GM18499 (cell line): Measurements from ENCODE around the gene ACKR3.

Experiments
- ATAC-seq: cut with Tn5 transposase; IDR thresholded peaks from one replicate; pipeline ENCODE4 v1.9.1; 2021; ENCODE audit warnings: moderate number of reproducible peaks; ENCODE audit not compliant: insufficient read depth, unreplicated experiment

ACKR3 gene

DNA sequence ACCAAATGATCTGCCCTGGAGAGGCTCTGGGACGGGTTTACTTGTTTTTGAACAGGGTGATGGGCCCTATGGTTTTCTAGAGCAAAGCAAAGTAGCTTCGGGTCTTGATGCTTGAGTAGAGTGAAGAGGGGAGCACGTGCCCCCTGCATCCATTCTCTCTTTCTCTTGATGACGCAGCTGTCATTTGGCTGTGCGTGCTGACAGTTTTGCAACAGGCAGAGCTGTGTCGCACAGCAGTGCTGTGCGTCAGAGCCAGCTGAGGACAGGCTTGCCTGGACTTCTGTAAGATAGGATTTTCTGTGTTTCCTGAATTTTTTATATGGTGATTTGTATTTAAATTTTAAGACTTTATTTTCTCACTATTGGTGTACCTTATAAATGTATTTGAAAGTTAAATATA lies 11.9 kb downstream of the ACKR3 start:
- ATAC-seq, result no peak

DNA sequence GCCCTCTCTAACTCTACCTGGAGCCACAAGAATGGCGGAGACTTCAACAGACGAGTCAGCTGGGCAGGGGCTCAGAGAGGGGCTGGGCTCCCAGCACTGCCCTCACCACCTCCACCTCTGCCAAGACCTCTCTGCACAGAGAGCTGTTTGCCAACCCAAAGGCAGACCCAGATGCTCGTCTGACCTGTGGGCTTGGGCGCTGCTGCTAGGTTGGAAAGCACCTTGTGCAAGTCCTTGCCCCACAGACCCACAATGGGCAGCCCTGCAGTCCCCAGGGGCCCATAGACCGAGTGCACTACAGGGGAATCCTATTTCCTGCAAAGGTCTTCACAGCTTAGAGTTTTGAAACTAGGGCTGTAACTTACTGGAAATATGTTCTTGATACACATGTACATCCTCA lies 13.3 kb downstream of the ACKR3 start:
- no peak for ATAC-seq

DNA sequence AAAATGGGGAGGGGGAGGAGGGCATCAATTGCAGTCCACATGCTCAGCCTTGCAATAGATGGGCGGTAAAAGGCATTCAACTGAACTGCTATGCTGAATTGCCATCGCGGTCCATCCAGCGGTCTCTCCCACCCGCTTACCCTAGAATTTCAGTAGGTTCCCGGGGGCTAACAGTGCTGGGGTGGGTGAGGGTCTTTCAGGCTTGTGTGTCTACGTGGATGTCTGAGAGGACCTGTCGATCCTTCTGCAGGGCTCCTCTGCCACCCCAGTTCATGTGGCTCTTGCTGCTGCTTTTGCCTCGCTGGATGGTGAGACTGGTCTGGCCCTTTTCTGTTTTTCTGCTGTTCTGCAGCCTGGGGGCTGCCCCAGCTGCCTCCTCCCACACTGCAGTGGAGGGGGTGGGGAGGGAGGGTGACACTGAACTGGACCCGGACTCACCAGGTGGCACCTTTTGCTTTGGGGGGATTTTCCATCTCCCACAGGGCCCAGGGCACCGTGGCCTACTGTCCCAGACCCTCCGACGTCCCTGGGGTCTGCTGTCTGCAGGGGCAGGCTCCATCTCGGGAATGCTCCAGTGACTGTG lies 14.1 kb downstream of the ACKR3 start:
- ATAC-seq, result no peak

DNA sequence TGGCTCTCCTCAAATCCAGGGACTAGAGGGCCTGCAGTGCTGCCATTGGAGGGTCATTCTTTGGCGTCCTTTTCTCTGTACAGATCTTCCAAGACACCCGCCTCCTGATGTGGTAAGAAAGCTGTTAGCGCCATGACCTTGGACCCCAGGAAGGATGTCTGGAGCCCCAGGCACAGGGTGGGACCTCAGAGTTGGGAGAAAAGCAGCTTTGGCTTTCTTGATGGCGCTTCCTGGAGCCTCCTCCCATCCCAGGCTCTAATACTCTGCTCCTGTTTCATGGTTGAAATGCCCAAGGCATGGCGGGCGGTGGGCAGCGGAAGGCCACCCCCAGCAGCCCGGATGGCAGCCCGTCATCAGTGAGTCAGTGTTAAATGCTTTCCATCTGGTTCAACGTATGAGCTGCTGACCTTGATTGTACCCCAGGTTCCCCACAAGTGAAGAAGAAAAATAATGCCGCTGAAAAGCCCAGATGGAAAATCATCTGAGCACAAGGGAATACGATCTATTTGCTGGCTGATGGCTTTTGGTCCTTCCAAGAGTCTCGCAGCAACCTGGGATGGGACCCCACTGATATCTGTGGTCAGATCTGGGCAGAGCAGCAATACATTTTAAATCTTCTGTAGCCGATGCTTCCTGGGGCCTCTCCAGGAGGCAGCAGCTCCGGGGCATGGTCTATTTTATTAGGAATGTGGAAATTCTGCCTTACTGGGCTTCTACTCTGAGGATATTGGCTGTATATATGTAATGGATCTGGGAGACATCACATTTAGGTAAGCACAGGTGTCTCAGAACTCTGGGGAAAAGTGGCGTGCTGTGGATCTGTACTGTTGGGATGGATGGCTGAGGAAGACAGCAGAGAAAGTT lies 15.1 kb downstream of the ACKR3 start:
- ATAC-seq, result no peak

DNA sequence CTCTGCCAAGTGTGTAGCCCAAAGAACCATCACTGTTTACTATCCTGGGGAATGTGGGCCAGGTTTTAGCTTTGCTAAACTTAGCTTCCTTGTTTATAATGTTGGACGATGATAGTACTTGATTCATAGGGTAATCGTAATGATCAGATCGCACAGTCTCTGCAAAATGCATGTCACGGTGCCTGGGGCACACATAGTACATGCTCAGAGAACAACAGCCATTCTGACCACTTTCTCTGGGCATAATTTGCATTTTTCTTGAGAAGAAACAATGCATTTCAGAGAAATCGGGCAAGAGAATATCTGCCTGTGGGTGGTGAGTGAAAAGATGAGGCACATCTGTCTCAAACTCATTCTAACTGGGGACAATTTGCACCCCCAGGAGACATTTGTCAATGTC lies 16.3 kb downstream of the ACKR3 start:
- ATAC-seq, result no peak

DNA sequence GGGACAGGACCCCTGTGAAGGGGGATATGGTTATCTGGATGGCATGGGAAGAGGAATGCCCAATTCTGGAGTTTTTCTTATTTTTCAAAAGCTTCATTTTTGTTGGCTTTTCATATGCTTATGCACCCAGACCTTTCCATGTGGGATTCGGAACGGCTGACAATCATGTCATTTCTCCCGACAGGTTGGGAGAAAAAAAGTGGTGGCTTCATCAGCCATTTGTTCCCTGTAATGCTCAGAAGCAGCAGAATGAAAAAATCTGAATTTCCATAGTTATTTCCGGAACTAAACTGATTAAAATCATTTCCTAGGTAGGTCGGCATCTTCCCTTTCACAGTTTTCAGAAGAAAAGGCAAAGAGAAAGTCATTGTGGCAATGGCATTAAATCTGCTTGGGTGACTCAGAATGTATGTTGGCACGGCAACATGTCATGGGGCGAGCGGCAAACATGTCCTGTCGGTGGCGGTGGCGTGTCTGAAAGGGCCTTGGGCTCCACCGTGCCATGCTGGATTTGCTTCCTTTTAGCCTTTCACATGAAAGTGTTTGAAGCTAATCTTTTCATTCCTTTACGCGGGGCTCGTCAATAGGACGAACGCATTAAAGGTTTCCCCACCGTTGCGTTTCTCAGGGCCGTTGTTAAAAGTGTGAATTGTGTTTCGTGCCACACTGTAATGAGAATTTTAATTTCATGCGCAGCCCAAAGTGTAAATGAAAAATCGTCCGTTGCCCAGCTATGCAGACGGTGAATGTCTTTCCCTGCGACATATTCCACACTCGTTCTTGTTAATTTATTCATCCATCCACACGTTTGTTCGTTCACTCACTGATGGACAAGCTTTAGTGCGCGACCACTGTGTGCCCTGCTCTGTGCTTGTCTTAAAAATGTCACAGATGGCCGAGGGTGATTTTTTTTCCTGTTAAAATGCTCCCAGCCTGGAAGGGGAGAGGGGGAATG lies 18.5 kb downstream of the ACKR3 start:
- ATAC-seq, result no peak

DNA sequence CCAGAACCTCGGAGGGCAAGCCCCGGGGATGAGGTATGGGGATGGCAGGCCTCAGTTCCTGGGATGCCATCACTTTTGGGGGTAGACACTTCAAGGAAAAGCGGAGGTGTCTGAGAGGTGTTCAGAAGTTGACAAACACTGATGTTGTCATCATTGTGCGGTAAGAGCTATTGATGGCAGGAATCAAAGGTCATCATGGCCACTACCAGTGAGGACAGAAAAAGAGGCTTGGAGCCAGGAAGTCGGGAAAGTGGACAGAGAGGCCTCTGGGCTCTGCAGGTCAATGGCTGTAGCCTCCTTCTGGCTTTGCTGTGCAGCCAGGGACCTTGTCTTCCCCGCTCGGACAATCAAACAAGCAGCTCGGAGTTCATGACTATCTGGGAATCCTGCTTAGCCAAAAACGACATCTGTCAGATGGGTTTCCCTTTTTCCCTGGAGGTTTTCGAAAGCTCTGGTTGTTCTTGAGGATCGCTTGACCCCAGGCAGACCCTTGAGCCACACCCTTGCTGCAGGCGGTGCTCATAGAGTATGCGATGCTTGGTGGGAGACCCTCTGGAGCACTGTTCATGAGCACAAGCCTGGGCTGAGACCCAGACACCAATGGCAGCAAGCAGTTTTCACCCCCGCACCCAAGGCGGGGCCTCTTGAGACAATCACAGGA lies 19.4 kb downstream of the ACKR3 start:
- ATAC-seq, result no peak

DNA sequence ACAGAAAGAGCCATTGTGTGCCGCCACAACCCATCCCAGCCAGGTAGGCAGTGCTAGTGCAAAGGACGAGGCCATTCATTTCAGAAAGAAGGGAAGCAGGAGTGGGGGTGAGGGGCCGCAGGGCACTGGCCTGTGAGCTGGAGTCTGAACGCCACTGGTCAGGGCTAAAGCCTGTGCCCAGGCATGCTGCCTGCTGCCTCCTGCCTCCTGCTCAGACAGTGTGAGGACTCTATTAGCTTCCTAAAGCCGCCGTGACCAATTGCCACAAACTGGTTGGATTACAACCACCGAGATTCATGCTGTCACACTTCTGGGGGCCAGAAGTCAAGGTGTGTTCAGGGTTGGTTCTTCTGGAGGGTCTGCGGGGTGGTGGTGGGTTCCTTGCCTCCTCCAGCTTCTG lies 21.2 kb downstream of the ACKR3 start:
- no peak for ATAC-seq

DNA sequence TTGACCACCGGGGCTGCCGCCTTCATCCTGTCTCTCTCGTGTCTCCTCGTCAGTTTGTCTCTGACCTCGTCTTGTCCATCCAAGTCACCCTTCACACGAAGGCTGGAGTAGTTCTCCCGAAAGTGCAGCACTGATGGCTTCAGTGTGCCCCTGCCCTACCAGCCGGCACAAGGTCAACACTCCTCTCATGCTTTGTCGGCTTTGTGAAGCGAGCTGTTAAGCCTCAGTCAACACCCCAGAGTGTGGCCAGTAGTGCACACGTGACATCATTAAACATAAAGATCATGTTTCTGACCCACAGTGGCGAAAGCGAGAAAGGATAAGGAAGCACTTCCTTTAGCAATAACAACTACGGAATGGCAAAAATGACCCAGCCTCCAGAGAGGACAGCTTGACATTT lies 23.2 kb downstream of the ACKR3 start:
- no peak for ATAC-seq

DNA sequence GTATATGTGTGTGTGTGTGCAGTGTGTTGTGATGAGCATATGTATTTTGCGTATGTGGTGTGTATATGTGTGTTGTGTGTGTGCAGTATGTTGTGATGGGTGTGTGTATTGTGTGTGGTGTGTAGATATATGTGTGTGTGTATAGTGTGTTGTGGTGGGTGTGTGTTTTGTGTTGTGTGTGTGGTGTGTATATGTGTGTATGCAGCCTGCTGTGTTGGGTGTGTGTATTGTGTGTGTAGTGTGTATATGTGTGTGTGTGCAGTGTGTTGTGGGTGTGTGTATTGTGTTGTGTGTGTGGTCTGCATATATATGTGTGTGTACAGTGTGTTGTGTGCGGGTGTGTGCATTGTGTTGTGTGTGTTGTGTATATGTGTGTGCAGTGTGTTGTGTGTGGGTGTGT lies 23.9 kb downstream of the ACKR3 start:
- no peak for ATAC-seq

DNA sequence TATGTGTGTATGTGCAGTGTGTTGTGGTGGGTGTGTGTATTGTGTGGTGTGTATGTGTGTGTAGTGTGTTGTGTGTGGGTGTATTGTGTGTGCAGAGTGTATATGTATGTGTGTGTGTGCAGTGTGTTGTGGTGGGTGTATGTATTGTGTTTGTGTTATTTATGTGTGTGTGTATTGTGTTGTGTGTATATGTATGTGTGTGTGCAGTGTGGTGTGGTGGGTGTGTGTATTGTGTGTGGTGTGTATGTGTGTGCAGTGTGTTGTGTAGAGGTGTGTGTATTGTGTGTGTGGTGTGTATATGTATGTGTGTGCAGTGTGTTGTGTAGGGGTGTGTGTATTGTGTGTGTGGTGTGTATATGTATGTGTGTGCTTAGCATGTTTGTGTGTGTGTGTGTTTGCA lies 24.3 kb downstream of the ACKR3 start:
- no peak for ATAC-seq

DNA sequence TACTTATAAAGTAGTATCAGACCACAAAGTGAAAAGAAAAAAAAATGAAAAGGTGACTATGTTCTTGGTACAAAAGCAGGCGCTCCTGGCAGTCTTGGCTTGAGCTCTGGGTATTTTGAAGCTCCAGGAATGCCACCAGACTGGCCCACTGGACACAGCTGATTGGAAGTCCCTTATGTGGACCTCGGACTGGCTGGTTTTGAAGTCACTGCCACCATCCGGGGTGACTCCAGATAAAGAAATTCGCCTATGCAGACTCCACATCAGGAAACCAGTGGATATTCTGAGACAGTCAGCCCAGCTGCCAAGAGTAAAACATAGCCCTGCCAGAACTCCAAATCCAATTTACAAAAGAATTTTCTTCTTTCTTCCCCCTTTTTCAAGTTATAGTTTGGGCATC lies 28.0 kb downstream of the ACKR3 start:
- no peak for ATAC-seq

DNA sequence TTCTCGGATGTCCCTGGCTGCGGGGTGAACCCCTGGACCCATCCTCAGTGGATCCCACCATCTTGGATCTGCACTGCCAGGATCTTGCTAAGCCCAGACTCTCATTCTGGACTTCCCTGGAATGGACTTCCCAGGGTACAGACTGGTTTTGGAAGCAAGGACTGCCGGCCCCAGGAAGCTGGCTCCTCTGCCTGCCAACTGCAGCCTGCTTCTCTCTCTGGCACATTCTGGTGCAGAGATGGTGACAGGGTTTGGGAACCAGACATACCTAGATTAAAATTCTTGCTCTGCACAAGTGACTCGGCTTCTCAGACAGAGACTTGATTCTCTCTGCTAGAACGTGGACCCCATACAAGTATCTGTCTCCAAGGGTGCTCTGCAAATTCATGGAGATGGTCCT lies 29.4 kb downstream of the ACKR3 start:
- no peak for ATAC-seq

DNA sequence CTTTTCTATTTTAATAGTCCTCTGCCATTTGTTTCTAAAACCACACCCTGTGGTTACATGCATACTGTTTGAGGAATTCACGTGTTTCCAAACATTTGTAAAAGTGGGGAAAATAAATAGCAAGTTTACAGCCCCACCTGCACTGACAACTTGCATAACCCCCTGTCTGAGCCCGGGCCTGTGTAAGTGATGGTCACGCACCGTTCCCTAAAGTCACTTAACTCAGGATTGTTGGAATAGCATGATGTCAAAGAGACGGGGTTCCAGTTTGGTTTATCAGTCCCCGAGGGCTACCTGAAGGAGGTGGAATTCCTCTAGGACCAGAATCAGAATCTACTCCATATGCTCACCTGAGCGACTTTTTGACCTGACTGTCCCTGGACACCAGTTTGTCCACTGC lies 30.5 kb downstream of the ACKR3 start:
- no peak for ATAC-seq

DNA sequence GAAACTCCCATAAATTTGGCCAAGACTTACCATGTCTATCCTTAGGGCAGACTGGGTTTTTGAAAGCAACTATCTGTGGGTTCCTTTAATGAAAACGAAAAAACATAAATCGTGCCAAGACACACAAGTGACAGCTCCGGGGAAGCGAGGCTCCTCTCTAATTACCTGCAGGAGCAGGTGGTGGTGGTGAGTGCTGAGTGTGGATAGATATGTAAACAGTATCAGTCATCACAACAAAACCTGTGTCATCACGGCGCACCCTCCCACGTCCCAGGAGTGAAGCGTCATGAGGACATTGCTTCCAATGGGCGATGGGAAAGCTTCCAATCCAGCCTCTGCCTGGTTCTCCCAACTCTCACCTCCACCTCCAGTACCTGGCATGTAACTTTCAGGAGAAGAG lies 31.3 kb downstream of the ACKR3 start:
- ATAC-seq, result no peak

DNA sequence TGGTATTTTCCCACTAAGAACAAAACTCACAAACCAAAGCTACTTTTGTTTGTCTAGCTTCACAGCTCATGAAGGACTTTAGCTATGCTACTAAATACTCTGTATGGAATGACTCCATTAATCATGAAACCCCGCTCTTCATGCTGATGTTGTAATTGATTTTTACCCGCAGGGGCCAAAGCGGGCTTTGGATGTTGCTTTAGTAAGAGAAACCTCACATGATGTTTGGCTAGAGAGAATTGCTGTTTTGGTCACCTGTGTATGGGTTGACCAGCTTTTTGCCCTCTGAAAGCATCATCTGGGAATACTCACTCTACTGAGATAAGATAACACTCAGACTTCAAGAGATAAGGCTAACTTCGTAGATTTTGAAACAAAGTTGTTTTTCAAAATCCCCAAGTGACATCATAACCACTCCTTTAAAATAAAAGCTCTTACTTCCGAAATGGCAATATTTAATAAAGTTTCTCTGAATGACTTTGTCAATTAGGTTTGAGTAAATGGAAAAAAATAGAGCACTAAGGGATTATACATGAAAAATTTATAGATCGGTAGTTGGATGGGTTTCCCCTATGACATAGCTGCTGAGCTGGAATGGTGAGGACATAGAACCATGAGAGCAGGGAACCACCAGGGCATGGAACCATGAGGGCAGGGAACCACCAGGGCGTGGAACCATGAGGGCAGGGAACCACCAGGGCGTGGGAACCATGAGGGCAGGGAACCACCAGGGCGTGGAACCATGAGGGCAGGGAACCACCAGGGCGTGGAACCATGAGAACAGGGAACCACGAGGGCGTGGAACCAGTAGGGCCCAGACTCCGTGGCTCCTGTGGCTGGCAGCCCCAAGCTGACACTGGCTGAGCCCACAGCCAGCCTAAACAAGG lies 31.9 kb downstream of the ACKR3 start:
- ATAC-seq, result no peak

DNA sequence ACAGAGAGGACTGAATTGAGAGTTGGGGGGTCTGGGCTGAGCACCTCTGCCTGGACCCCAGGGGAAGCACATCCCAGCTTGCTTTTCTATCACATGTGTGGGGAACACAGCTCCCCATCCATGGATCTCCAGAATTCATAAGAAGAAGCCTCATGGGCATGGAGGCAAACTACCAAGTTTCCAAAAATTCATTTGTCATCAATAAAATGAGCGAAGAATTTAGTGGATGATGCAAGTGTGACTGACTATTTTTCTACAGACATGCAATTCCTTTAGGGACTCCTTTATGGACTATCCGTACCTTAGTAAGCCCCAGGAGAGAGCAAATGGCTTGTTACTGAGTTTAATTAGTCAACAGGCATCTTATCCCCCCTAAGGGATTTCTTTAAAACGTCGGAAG lies 33.1 kb downstream of the ACKR3 start:
- ATAC-seq, result no peak

DNA sequence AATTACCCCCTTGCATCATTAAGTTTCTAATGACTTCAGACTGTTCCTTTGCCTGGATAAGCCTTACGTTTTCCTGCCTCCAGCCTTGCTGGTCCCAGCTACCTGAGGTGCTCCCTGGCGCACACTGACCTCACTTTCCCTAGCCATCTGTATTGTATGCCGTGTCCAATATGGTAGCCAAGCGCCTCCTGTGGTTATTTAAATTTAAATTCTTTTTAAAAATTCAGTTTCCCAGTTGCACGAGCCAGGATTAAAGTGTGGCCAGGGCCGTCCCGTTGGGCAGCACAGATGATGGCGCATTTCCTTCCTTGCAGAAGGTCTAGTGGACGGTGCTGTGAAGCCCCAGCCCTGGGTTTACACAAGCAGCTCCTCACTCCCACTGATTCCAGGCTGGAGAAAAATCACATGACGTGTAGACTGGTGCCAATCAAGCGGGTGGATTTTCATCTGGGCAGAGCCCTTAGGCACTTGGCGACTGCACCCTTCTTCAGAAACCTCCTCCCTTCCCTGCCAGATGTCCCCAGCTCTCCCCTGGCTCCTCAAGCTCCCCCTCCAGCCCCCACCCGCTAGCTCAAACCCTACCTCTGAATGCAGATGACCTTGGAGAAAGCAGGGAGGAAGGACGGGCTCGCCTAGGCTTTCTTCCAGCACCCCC lies 33.9 kb downstream of the ACKR3 start:
- ATAC-seq, result no peak
